IMR-90 (cell line): ENCODE measurements around the gene IL2RA.

ENCODE experiments used
- CTCF ChIP-seq: conservative IDR thresholded peaks from 2 replicates; pipeline ENCODE4 v1.5.1; 2012; ENCODE audit warnings: mild to moderate bottlenecking, low read depth, low read length, improper control_type of control experiment
- RCOR1 ChIP-seq: IDR thresholded peaks from 2 replicates; pipeline ENCODE4 v1.6.1; 2012; ENCODE audit warnings: mild to moderate bottlenecking, low read length, improper control_type of control experiment; ENCODE audit not compliant: insufficient replicate concordance
- RFX5 ChIP-seq: IDR thresholded peaks from 2 replicates; pipeline ENCODE4 v1.8.0; 2012; ENCODE audit warnings: low read depth, mild to moderate bottlenecking, low read length, moderate library complexity
- USF2 ChIP-seq: fragments of 150-350 bp; IDR thresholded peaks from 2 replicates; pipeline ENCODE4 v1.6.1; 2017; ENCODE audit warnings: mild to moderate bottlenecking, antibody characterized with exemption, low read length, low read depth

- TF ChIP-seq CTCF = no peak
- TF ChIP-seq USF2 = no peak
- no peak for TF ChIP-seq RFX5
- TF ChIP-seq RCOR1 = no peak
These were observed 97.4 kb downstream of the IL2RA start for GRCh38 chr10:5964736-5965135.
